Stimulated activated CD8-positive, alpha-beta memory T cell treated with anti-CD3 and anti-CD28 coated beads, Interleukin-4, amount 100 ng/mL, for 24 hours (primary cell): ENCODE data around the gene ANKRD28.

Experiments used
- DNase-seq: peaks from one replicate; pipeline ENCODE4 v3.0.0-alpha.2; 2020; ENCODE audit warnings: low read depth

ANKRD28 gene

DNA sequence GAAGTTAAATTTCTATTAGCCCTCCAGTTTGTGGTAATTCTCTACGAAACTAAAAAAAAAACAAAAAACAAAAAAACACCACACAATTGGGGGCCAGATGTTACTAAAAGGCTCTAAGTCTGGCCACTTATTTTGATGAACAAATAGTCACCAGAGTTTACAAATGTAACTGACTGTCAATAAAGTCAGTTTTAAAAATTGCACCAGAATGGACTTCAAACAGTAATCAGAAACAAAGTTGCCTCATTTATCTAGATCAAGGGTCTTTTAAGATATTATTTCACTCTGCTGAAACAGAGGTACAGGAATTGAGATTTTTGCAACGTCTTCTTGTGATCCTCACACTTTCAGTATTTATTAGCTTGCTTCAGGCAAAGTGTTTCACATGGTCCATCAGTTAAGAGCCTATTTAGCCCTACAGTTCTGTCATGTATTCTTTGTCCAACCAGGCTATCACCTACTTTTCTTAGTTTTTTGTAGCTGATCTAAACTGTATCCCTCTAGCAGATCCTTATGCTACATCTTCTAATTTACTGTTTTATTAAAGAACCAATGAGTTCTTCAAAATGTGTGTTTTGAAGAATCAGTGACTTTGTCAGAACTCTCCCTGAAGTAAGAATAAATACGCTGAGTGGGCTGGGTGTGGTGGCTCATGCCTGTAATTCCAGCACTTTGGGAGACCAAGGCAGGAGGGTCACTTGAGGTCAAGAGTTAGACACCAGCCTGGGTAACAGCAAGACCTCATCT is 74.7 kb downstream of the ANKRD28 start:
- no peak for DNase-seq

DNA sequence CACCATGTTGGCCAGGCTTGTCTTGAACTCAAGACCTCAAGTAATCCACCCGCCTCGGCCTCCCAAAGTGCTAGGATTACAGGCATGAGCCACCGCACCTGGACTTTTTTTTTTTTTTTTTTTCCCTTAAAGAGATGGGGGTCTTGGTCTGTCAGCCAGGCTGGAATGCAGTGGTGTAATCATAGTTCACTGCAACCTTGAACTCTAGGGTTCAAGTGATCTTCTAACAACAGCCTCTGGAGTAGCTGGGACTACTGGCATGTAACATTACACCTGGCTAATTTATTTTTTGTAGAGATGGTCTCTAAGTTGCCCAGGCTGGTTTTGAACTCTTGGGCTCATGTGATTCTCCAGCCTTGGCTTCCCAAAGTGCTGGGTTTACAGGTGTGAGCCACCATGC is 81.6 kb downstream of the ANKRD28 start:
- no peak for DNase-seq

DNA sequence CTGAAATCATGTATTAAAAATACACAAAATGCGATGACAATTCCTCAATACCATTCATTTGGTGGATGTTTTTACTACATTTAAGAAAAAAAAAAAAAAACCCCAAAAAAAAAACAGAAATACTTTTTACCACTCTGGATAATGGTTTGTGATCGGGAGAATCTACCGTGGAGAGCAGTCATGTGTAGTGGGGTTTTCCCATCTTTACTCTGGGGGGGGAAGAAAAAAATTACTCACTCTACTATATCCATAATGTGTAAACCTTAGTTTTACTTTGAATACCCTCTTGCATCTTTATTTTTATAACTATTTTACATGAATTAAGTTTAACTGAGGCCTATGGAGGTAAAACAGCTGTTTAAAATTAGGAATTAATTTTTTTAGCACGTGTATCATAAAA is 83.3 kb downstream of the ANKRD28 start:
- no peak for DNase-seq

DNA sequence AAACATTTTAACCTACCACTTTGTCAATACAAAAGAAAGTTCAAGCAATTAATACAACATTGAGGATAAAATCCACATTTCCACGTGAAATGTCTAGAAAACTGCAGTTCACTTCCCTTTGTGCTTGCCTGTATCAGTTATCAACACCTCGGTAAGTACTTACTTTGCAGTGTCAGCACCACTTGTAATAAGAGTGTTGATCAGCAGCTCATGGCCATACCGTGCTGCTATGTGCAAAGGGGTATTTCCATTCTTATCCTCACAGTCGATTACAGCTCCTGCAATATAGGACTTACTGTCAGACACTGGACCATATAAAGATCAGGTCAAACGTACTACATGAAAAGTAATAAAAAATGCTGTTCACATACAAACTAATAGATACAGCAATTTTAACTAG is 84.4 kb downstream of the ANKRD28 start:
- DNase-seq, result no peak

DNA sequence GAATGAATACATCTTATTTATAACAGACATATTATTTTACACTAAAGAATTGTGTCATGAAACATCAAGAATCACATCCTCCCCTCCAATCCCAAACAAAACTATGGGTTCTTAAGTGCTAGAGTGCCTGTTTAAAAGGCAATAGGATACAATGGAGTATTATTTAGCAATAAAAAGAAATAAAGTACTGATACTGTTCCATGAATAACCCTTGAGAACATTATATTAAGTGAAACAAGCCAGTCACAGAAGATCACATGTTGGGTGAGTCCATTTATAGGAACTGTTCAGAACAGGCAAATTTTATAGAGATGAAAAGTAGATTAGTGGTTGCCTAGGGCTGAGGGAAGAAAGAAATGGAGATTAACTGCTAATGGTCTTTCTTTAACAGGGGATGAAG is 86.5 kb downstream of the ANKRD28 start:
- no peak for DNase-seq

DNA sequence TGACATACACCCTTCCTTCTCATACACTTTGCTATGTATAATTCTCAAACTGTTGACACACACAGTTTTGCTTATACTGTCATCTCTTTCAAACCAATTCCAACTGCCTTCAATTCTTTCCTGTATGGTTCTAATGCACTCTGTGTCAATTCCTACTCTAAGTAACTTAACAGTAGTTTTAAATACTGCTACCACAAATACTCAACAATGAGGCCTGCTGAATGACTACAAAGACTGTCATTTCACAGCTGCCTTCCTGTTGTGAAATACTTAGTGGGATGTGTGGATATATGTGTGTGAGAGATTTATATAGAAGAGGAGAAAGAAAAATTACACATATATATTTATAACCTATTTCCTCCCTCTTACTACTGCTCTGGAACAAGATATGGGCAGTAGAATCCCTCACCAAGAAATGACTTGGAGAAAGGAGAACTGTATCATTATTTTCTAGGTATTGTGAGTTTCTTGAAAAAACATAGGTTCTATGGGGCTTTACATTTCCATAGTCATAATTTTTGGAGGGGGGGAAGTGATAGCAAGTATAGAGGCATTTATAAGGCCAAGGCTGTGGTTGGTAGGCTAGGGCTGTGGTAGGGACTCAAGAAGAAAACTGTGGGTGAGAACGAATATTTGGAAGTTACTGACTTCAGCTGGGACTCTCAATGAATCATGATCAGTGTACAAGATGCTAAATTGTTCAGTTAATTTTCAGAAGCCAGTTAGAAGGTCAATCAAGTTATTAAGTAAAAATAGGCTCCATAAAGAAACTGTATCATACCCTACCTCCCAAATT is 88.7 kb downstream of the ANKRD28 start:
- DNase-seq, result no peak

DNA sequence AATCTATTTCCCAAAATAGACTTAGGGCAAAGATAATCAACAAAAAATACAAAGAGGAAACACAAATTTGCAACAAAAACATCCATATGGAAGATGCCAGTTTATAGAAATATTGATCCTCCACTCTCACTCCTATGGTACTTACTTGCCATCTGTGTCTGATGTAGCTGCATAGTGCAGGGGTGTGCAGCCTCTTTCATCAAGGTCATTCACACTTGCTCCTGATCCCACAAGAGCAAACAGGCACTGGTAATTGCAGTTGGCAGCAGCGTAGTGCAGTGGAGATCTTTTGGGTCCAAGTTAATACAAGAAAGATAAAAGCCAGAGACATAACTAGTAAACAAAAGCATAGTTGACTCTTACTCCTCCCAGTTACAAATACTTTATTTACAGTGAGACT is 90.0 kb downstream of the ANKRD28 start:
- no peak for DNase-seq

DNA sequence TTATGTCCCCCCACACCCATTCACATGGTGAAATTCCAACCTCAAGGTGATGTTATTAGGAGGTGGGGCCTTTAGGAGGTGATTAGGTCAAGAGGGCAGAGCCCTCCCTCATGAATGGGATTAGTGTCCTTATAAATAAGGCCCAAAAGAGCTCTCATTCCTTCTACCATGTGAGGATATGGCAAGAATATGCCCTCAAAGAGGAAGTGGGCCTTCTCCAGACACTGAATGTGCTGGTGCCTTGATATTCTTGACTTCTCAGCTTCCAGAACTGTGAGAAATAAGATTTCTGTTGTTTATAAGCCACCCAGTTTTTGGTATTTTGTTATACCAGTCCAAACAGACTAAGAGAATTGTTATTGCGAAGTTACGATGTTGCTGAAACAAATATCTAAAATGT is 94.4 kb downstream of the ANKRD28 start:
- no peak for DNase-seq

DNA sequence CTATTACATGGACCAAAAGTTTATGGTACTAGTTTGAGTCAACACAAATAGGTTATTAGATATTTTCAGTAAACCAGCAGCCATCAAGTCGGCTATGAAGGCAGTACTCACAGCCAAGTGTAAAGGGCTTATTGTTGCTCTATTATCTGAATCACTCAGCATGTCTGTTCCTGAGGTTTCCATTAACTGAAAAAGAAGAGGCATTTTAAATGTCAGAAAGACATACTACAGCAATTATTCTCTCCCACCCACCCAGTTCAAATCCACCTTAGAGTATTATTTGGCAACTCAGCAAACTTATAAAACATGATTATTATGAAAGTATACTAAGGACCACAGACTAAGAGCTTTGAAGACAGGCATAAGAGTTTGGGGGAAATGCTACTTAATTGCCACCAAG is 103.2 kb downstream of the ANKRD28 start:
- DNase-seq, result no peak

DNA sequence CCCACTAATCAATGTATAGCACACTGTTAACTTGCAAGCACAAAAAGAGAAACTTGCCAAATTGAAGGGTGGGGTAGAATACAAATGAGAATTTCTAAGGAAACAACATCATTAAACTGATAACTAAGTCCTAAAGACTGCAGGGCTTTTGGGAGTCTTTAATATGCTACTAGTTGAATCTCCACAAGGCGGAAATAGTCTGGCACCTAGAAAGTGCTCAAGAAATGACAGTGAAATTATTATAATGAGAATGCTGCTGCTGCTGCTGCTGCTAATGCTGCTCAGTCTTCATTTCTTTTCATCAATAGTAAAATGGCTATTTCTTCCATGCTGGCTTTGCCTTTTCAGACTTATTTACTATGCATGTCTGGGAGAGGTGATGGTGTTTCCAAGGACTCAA is 104.4 kb downstream of the ANKRD28 start:
- DNase-seq, result no peak

DNA sequence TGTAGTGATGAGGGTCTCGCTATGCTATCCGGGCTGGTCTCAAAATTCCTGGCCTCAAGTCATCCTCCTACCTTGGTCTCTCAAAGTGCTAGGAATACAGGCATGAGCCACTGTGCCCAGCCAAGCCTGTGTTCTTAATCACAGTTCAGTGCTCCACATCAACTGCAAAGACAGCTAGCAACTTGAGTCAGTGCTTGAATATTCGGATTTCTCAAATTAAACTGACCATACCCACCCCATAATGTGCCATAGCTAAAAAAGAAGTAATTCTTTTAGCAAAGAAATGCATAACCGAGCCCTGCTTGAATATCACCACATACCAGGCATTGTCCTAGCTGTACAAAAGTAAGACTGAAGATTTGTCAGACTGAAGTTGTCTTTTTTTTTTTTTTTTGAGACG is 107.0 kb downstream of the ANKRD28 start:
- no peak for DNase-seq

DNA sequence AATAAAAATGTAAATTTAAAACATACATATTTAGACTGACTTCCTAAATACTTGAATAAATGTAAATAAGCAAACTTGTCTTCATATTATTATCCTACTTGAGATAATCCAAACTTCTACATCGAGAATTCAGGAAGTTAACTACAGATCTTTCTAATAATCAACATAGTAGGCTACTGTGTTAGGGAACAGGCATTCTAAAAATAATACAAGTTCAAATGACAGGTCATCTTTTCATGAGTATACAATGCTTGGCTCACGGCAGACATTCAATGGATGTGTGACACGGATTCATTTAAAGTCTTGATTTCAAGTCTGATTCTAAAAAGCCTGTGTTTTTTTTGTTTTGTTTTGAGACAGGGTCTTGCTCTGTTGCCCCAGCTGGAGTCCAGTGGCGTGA is 107.5 kb downstream of the ANKRD28 start:
- no peak for DNase-seq

DNA sequence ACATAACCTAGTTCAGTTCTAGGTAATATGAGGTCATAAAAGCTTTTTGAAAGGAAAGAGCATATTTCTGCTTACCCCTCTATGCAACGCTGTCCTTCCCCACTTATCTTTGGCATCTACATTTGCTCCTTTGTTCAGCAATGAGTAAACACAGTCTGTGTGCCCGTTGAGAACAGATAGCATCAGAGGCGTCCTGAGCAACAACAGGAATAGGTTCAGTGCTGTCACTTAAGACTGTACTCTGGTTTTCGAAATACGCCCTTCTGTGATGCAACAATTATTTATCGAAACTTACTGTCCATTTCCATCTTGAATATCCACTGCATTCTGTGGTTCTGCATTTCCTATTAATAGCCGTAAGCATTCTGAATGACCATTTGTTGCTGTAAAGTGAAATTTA is 111.9 kb downstream of the ANKRD28 start:
- DNase-seq, result no peak

DNA sequence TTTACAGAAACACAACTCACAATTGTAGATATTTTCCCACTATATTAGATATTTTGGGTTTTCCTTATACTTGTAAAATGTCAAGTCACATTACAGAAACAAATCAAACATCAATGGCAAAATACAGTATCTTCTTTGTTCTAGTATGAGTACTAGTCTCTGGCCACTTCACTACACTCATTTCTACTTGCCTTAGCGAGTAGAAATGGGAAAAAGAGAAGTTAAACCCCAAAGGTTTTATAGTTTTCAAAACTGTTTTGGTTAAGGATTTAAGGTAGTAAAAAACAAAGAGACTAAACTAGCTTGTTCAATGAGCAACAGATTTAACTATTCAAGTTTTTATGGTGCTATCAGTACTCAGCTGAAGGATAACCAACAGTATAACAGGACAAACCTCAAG is 114.5 kb downstream of the ANKRD28 start:
- no peak for DNase-seq

DNA sequence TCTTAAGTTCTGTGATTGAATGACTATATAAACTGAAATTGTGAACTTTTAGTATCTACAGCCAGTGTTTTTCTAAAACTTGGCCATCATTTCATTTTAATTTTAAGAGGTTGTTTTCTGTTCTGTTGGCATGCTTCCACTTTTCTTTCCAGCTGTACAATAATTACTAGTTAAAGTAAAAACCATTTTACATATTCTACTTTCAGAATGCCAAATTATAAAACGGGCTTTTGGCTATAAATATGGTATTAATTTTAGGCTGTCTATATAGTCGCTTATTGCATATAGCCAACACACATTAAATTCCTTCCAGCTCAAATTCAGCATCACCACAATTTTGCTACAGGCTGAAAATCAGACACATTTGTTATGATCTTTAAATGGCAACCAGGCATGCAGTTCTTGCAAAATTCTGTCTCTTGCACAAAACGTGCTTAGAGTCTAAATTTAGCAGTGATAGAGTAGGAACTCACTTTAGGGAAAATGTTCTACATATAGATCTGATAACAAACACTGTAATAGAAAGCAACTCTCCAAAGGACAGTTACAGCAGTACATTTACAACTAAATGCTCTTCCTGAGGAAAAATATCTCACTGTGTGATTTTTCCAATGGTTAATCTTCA is 115.1 kb downstream of the ANKRD28 start:
- DNase-seq, result no peak

DNA sequence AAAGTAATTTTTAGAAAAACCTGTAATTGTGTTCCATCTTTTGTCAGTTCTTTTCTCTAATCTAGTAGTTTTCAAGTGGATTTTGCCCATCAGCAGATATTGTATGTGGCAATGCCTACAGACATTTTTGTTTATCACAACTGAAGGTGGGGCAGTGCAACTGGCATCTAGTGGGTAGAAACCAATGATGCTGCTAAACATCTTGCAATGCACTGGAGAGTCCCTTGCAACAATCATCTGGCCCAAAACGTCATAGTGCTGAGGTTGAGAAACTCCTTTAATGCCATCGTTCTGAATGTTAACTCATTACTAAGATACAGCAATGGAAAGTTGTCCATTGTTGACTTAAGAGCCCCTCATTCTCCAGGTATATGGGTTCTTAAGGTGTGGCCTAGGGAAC is 116.1 kb downstream of the ANKRD28 start:
- no peak for DNase-seq

DNA sequence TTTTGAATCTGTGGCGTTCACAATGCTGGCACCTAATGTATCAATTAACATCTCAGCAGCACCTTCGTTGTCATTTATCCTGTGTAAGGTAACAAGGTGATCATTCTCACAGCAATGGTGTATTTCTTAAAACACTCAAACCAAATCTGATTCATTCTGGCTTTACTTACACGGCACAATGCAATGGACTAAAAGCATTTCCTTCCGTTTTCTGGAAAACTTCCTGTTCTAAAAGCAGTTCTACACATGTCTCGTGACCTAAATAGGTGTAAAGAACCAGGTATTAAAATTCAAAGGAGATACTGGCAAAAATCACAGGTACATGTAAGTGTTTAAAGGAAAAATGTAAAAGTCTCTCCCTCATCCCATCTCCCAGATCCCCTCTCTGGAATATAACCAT is 118.5 kb downstream of the ANKRD28 start:
- no peak for DNase-seq

DNA sequence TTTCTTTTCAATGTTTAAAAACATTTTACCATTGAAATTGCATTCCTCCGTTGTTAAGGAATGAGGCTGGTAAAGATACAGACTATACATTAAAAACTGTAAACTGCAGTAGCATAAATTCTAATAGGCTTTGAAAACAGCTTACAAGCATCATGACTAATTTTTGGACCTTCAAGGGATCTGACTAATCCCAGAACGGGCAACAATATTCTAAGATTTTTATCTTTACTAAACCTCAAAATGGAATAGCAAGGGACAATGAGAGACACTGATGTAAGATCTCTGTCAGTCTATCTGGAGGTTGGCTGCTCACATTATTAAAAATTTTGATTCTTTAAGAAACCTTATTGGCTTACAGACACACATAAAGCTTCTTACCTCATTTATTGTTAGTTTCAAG is 121.5 kb downstream of the ANKRD28 start:
- DNase-seq, result no peak

DNA sequence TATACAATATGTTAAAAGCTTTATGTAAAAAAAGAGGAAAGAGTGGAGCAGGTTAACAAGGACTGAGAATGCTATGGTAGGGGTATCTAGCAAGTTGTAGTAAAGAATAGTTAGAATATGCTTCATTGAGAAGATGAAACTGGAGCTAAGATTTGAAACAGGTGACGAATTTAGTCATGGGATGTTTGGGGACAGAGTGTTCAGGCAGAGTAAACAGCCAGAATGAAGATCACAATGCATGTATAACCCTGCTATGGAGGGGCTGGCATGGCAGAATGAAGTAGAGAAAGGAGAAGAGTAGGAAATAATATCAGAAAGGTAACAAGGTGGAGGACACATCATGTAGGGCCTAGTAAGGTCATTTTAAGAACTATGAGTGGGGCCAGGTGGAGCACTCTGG is 124.2 kb downstream of the ANKRD28 start:
- no peak for DNase-seq

DNA sequence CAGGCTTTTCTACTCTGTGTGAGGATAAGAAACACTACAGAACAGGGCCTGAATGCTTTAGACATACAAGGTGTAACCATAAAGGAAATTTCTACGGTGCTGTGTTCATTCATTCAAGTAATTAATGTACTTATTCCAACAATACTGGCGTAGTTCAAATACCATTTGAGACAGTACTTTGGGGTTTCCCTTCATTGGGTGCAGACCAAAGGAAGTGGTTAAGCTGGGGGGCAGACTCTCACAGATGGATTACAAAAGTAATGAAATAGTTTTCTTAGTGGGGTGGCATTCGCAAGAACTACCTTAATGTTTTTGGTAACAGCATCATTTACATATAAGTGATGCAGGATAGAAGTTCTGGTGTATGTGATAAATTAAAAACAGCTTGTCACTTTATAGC is 130.3 kb downstream of the ANKRD28 start:
- peak; percentile 7 for DNase-seq

DNA sequence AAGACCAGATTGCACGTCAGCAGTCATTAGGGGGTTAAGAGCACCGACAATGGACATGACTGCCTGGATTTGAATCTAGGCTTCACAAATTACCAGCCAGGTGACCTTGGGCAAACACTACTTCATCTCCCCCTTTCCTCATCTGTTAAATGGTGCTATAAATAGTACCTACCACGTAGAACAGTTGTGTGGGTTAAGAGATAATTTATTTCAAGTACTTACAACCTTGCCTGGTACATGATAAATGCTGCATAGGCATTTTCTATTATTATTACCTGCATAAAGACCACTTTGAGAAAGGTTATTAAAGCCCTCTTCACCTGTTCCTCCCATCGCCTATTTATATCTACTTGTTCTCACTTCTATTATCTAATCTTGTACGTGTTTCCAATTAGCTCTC is 131.5 kb downstream of the ANKRD28 start:
- DNase-seq, result no peak

DNA sequence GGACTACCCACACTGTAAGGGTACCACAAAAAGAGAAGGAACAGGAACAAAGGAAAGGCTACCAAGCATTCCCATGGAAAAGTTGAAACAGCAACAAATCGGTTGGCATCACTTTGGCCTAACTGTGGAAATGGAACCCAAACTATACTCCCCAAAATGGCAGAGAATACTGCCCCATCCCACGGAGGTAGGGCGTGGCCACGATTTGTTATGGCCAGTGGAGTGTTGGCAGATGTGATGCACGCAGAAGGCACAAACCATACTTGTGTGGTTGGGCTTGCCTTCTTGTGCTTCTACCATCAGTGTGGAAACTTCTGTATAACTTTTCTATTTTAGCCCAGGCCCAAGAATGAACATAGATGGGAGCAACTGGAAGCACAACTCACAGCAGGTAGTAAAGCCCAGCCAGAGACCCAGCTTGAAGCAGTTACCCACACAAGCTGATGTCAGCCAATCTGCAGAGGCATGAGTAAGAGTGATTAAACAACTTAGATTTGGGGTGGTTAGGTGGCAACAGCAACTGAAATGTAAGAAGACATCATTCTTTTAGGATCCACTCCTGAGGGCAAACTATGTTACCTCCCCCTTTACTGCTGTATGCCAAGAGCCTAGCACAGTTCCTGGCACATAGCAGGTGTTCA is 132.1 kb downstream of the ANKRD28 start:
- no peak for DNase-seq

DNA sequence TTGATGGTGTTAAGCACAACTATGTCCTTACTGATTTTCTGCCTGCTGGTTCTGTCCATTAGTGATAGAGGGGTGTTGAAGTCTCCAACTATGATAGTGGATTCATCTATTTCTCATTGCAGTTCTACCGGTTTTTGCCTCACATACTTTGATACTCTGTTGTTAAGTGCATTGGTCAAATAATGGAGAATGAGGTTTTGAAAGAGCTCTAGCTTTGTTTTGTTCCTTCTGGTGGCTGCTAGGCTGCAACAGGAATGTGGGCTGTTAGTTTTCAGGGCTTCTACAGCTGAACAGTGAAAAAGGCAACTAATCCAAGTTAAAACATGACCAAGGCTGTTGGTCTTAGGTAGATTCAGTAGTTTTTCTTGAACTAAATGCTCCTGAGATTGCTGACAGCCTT is 133.6 kb downstream of the ANKRD28 start:
- no peak for DNase-seq
